Renal cortical epithelial cell (primary cell): Measurements from ENCODE around the gene DCC. TPM values are rescaled to one million over a fixed set of nuclear protein-coding genes. Genes with fewer than 3 reads are reported as not detected.
"Not testable (repeated sequence)": the region's sequence is repeated elsewhere in the genome, so short reads cannot be mapped to it uniquely, and the experiment has no call there.

Experiments used
- DNase-seq: peaks from one replicate; pipeline ENCODE4 v3.0.0-alpha.2; 2011; ENCODE audit warnings: low read depth
- total RNA-seq: library from RNA; depleted of rRNA; stranded (reverse); fragments of >200 nt; gene quantifications from 2 replicates; pipeline ENCODE4 v1.2.3, GENCODE V29; 2014

Gene DCC
- total RNA-seq, 1 donor from 2014 or later = not detected

GRCh38 chr18:53503914-53504441 lies 1164.0 kb downstream of the DCC start:
- DNase-seq = no peak

- DNase-seq = peak; percentile 6
Measured at GRCh38 chr18:53508529-53508928, 1168.5 kb downstream of the DCC start.

GRCh38 chr18:53509886-53510285 lies 1169.9 kb downstream of the DCC start:
- no peak for DNase-seq

GRCh38 chr18:53511725-53512124 lies 1171.7 kb downstream of the DCC start:
- DNase-seq = not testable (repeated sequence)

- no peak for DNase-seq
Measured at GRCh38 chr18:53521068-53521467, 1181.1 kb downstream of the DCC start.

GRCh38 chr18:53526101-53526870 lies 1186.3 kb downstream of the DCC start:
- no peak for DNase-seq

GRCh38 chr18:53527365-53527764 lies 1187.4 kb downstream of the DCC start:
- DNase-seq = no peak

- no peak for DNase-seq
Measured at GRCh38 chr18:53531187-53531586, 1191.2 kb downstream of the DCC start.

GRCh38 chr18:53531896-53532295 lies 1191.9 kb downstream of the DCC start:
- no peak for DNase-seq

GRCh38 chr18:53534203-53534602 lies 1194.2 kb downstream of the DCC start:
- no peak for DNase-seq

GRCh38 chr18:53534695-53535094 lies 1194.7 kb downstream of the DCC start:
- DNase-seq = no peak

GRCh38 chr18:53536908-53537307 lies 1196.9 kb downstream of the DCC start:
- DNase-seq = no peak

- DNase-seq = peak; percentile 54
Measured at GRCh38 chr18:53541924-53542323, 1201.9 kb downstream of the DCC start.

- no peak for DNase-seq
Measured at GRCh38 chr18:53543711-53544110, 1203.7 kb downstream of the DCC start.

GRCh38 chr18:53544917-53545316 lies 1204.9 kb downstream of the DCC start:
- no peak for DNase-seq

- peak; percentile 87 for DNase-seq
Measured at GRCh38 chr18:53551868-53552426, 1212.0 kb downstream of the DCC start.

- no peak for DNase-seq
Measured at GRCh38 chr18:53553030-53553429, 1213.0 kb downstream of the DCC start.

GRCh38 chr18:53556450-53556849 lies 1216.5 kb downstream of the DCC start:
- no peak for DNase-seq

- no peak for DNase-seq
Measured at GRCh38 chr18:53560546-53560945, 1220.5 kb downstream of the DCC start.

GRCh38 chr18:53566626-53567025 lies 1226.6 kb downstream of the DCC start:
- DNase-seq = no peak

- peak; percentile 56 for DNase-seq
Measured at GRCh38 chr18:53567929-53568574, 1228.1 kb downstream of the DCC start.
